KMS-11 (cell line): ENCODE measurements around the gene NTRK2.

Experiments used
- H2AFZ ChIP-seq: fragments of 200-600 bp; sonication (generic); 2 replicates; pipeline ENCODE4 v1.6.1; 2016; ENCODE audit warnings: antibody characterized with exemption, mixed run types, low read depth
- H3K27ac ChIP-seq: fragments of 200-600 bp; sonication (generic); 2 replicates; pipeline ENCODE4 v1.6.1; 2016; ENCODE audit warnings: mild to moderate bottlenecking, mixed run types
- H3K27me3 ChIP-seq: fragments of 200-600 bp; sonication (generic); 2 replicates; pipeline ENCODE4 v1.6.1; 2017; ENCODE audit warnings: mild to moderate bottlenecking, low read depth, mixed run types, moderate library complexity; ENCODE audit not compliant: insufficient read depth
- H3K36me3 ChIP-seq: fragments of 200-600 bp; sonication (generic); 2 replicates; pipeline ENCODE4 v1.6.1; 2017; ENCODE audit warnings: mild to moderate bottlenecking, mixed run types; ENCODE audit not compliant: insufficient read depth
- H3K4me1 ChIP-seq: fragments of 200-600 bp; sonication (generic); 2 replicates; pipeline ENCODE4 v1.6.1; 2016; ENCODE audit warnings: mild to moderate bottlenecking, low read depth, mixed run types; ENCODE audit not compliant: poor library complexity, severe bottlenecking
- H3K4me2 ChIP-seq: fragments of 200-600 bp; sonication (generic); 2 replicates; pipeline ENCODE4 v1.7.0; 2016; ENCODE audit warnings: mild to moderate bottlenecking, mixed run types
- H3K4me3 ChIP-seq: fragments of 200-600 bp; sonication (generic); IDR thresholded peaks from 2 replicates; pipeline ENCODE4 v1.6.1; 2017; ENCODE audit warnings: low read depth, low read length, mixed read lengths; ENCODE audit not compliant: insufficient read depth
- H3K79me2 ChIP-seq: fragments of 200-600 bp; sonication (generic); 2 replicates; pipeline ENCODE4 v1.6.1; 2016; ENCODE audit warnings: low read depth, mixed run types; ENCODE audit not compliant: insufficient read depth
- H3K9ac ChIP-seq: fragments of 200-600 bp; sonication (generic); 2 replicates; pipeline ENCODE4 v1.6.1; 2016; ENCODE audit warnings: mild to moderate bottlenecking, mixed run types
- H4K20me1 ChIP-seq: fragments of 200-600 bp; sonication (generic); 2 replicates; pipeline ENCODE4 v1.6.1; 2016; ENCODE audit warnings: mild to moderate bottlenecking, mixed run types; ENCODE audit not compliant: insufficient read depth
- TF ChIP-seq, protein P1 (sequence below): fragments of 200-600 bp; sonication (generic); conservative IDR thresholded peaks from 2 replicates; pipeline ENCODE4 v1.6.1; 2017; ENCODE audit warnings: low read depth, mild to moderate bottlenecking, antibody characterized with exemption, low read length, moderate library complexity, mixed read lengths

NTRK2 gene

GRCh38 chr9:84794981-84795637 lies 125.6 kb downstream of the NTRK2 start:
- Histone ChIP-seq H3K27me3 (no peaks in the 10 kb centered on the region), H2AFZ (no peak overlapping the region), H3K79me2 (no peaks in the 10 kb centered on the region), H3K36me3 (no peaks in the 10 kb centered on the region), H3K9ac (no peak overlapping the region), H4K20me1 (no peaks in the 10 kb centered on the region), H3K4me2 (no peak overlapping the region), H3K4me3 (no peak overlapping the region), H3K4me1 (no peaks in the 10 kb centered on the region), H3K27ac (no peak overlapping the region)
- TF ChIP-seq, protein P1, sequence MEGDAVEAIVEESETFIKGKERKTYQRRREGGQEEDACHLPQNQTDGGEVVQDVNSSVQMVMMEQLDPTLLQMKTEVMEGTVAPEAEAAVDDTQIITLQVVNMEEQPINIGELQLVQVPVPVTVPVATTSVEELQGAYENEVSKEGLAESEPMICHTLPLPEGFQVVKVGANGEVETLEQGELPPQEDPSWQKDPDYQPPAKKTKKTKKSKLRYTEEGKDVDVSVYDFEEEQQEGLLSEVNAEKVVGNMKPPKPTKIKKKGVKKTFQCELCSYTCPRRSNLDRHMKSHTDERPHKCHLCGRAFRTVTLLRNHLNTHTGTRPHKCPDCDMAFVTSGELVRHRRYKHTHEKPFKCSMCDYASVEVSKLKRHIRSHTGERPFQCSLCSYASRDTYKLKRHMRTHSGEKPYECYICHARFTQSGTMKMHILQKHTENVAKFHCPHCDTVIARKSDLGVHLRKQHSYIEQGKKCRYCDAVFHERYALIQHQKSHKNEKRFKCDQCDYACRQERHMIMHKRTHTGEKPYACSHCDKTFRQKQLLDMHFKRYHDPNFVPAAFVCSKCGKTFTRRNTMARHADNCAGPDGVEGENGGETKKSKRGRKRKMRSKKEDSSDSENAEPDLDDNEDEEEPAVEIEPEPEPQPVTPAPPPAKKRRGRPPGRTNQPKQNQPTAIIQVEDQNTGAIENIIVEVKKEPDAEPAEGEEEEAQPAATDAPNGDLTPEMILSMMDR: no peak

- H3K27ac ChIP-seq: no peak overlapping the region
- no peaks in the 10 kb centered on the region for H3K27me3 ChIP-seq
- H3K4me3 ChIP-seq: no peak overlapping the region
- H4K20me1 ChIP-seq: no peaks in the 10 kb centered on the region
- H3K4me1 ChIP-seq: no peaks in the 10 kb centered on the region
- no peak overlapping the region for H3K4me2 ChIP-seq
- H2AFZ ChIP-seq: no peak overlapping the region
- TF ChIP-seq, protein P1: no peak
- H3K36me3 ChIP-seq: no peaks in the 10 kb centered on the region
- H3K9ac ChIP-seq: no peak overlapping the region
- no peaks in the 10 kb centered on the region for H3K79me2 ChIP-seq
These were observed 126.9 kb downstream of the NTRK2 start for GRCh38 chr9:84796404-84796803.

DNA sequence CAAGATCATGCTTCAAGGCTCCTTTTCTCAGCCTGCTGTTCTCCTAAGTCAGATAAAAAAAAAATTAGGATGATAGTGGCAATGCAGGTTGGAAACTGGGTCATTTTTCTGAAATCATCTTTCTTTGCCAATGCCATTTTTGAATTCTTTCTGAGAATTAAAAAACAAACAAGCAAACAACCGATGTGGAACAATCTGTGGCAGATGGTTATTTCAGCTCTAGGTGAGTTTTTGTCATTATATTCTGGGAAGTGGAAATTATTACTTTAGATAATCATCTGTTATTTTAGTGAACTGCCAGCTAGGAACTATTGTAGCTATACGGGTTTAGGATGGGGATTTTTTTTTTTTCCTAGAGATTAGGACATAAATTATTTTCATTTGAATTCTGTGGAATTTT lies 129.7 kb downstream of the NTRK2 start:
- no peaks in the 10 kb centered on the region for H3K4me1 ChIP-seq
- TF ChIP-seq, protein P1: no peak
- H3K4me3 ChIP-seq: no peak overlapping the region
- H3K27ac ChIP-seq: no peak overlapping the region
- no peaks in the 10 kb centered on the region for H3K79me2 ChIP-seq
- no peaks in the 10 kb centered on the region for H3K27me3 ChIP-seq
- no peak overlapping the region for H2AFZ ChIP-seq
- H3K36me3 ChIP-seq: no peaks in the 10 kb centered on the region
- H3K4me2 ChIP-seq: no peak overlapping the region
- no peak overlapping the region for H3K9ac ChIP-seq
- no peaks in the 10 kb centered on the region for H4K20me1 ChIP-seq

DNA sequence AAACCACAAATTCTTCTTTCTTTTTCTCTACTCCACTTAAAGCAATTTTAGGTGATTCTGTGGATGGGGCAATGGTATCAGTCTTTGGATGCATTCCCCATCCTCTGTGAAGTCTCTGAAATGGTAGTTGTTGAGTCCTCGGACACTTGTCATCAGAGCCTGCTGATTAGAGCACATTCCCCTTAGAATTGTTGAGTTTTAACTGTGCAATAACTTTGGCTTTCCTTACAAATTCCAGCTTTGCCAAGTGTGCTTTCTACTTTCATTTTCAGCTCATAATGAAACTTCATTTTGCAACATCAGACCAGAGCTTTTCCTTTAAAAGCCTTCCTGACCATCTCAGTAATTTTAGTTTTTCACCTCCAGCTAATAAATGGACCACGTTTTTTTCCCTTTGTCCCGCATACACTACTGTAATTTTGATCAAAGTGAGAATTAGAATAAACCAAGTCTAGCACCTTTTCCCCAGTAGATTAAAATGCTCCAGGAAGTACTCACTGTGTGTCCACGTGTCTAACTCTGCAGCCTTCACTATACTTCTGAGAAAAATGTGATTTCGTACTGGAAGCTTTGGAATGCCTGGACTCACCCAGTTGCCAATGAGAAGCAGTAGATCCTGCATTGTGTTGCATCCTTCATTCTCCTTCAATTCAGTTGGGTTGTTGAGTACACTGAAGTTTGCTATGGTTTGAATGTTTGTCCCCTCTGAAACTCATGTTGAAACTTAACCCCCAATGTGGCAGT lies 135.6 kb downstream of the NTRK2 start:
- Histone ChIP-seq H3K79me2 (no peaks in the 10 kb centered on the region), H3K4me3 (no peak overlapping the region), H3K9ac (no peak overlapping the region), H2AFZ (no peak overlapping the region), H3K27ac (no peak overlapping the region), H3K4me2 (no peak overlapping the region), H3K27me3 (no peaks in the 10 kb centered on the region), H4K20me1 (no peaks in the 10 kb centered on the region), H3K36me3 (no peaks in the 10 kb centered on the region), H3K4me1 (peaks cover 12% of the 10 kb centered on the region)
- TF ChIP-seq, protein P1: no peak
